ENCODE measurements around the gene HS3ST5. TPM values are rescaled to one million over a fixed set of nuclear protein-coding genes. Genes with fewer than 3 reads are reported as not detected.

Gene HS3ST5
- total RNA-seq, 4 donors from 2014 or later, result not detected

- WGBS, 2 donors, result 51 to 72% methylated on average over 2 of the region's 2 CpGs
- DNase-seq, result no peak
- Histone ChIP-seq H3K9me3 (no peaks in the 10 kb centered on the region), H3K4me3 (no peak overlapping the region), H3K27me3 (no peaks in the 10 kb centered on the region), H3K36me3 (no peaks in the 10 kb centered on the region), H3K27ac (no peak overlapping the region), H3K4me1 (no peaks in the 10 kb centered on the region)
- TF ChIP-seq CTCF (IDR thresholded peaks at IDR 0.05) (no peak), POLR2A (IDR thresholded peaks at IDR 0.05) (no peak)
- intact Hi-C loops (cut with DNase I), result no loop called here
These were observed 287.1 kb downstream of the HS3ST5 start for GRCh38 chr6:114055763-114056162.

- Histone ChIP-seq H3K27ac (no peak overlapping the region), H3K4me3 (no peak overlapping the region), H3K36me3 (no peaks in the 10 kb centered on the region), H3K9me3 (no peaks in the 10 kb centered on the region), H3K27me3 (no peaks in the 10 kb centered on the region), H3K4me1 (no peaks in the 10 kb centered on the region)
- TF ChIP-seq POLR2A (IDR thresholded peaks at IDR 0.05), result no peak
- TF ChIP-seq CTCF (IDR thresholded peaks at IDR 0.05), result no peak
- WGBS, 2 donors, result 69 to 73% methylated on average over 3 of the region's 3 CpGs
- DNase-seq, result no peak
- intact Hi-C loops (cut with DNase I), result no loop called here
These were observed 287.5 kb downstream of the HS3ST5 start for GRCh38 chr6:114055349-114055748.

- TF ChIP-seq POLR2A (IDR thresholded peaks at IDR 0.05) (no peak), CTCF (IDR thresholded peaks at IDR 0.05) (no peak)
- no peaks in the 10 kb centered on the region for H3K9me3 ChIP-seq
- H3K27me3 ChIP-seq, result no peaks in the 10 kb centered on the region
- H3K4me1 ChIP-seq, result no peaks in the 10 kb centered on the region
- intact Hi-C loops (cut with DNase I), result no loop called here
- no peaks in the 10 kb centered on the region for H3K36me3 ChIP-seq
- no peak overlapping the region for H3K4me3 ChIP-seq
- WGBS, 2 donors, result 63 to 86% methylated on average over 1 of the region's 1 CpG
- H3K27ac ChIP-seq, result no peak overlapping the region
- no peak for DNase-seq
These were observed 289.0 kb downstream of the HS3ST5 start for GRCh38 chr6:114053791-114054190.

GRCh38 chr6:114052141-114052540 lies 290.7 kb downstream of the HS3ST5 start:
- WGBS, 2 donors, result 74 to 75% methylated on average over 3 of the region's 3 CpGs
- no peaks in the 10 kb centered on the region for H3K27me3 ChIP-seq
- no peaks in the 10 kb centered on the region for H3K4me1 ChIP-seq
- no peaks in the 10 kb centered on the region for H3K9me3 ChIP-seq
- H3K4me3 ChIP-seq, result no peak overlapping the region
- no peak for DNase-seq
- intact Hi-C loops (cut with DNase I), result no loop called here
- TF ChIP-seq CTCF (IDR thresholded peaks at IDR 0.05), result no peak
- no peak for TF ChIP-seq POLR2A (IDR thresholded peaks at IDR 0.05)
- H3K27ac ChIP-seq, result no peak overlapping the region
- H3K36me3 ChIP-seq, result no peaks in the 10 kb centered on the region

GRCh38 chr6:114051031-114051430 lies 291.8 kb downstream of the HS3ST5 start:
- no peak for DNase-seq
- Histone ChIP-seq H3K36me3 (no peaks in the 10 kb centered on the region), H3K27me3 (no peaks in the 10 kb centered on the region), H3K4me3 (no peak overlapping the region), H3K9me3 (no peaks in the 10 kb centered on the region), H3K4me1 (no peaks in the 10 kb centered on the region), H3K27ac (no peak overlapping the region)
- WGBS, 2 donors, result 37 to 62% methylated on average over 1 of the region's 1 CpG
- intact Hi-C loops (cut with DNase I), result no loop called here
- no peak for TF ChIP-seq CTCF (IDR thresholded peaks at IDR 0.05)
- no peak for TF ChIP-seq POLR2A (IDR thresholded peaks at IDR 0.05)

Data from esophagus squamous epithelium (tissue), 5 donors.